ENCODE results near the gene FKBP6.
"Not testable (repeated sequence)": the region's sequence is repeated elsewhere in the genome, so short reads cannot be mapped to it uniquely, and the experiment has no call there.

The FKBP6 gene

DNA sequence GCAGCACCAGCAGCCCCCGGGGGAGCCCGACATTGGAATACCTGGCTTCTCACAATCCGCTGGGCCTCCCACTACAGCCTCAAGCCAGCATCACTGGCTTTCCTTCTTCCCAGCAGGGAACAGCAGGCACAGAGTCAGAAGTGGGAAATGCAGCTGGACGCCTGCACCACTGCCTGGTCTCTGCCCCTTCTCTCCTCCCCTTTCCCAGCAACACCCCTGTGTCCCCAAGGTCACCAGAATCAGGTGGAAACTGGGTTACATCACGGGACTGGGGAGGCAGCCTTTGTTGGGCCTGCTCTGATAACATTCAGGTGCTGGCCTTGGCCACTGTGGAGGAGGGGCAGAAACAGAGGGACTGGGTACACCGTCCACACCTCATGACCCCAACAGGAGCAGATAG is 2.5 kb upstream of the FKBP6 start:
- not testable (repeated sequence) for DNase-seq

- DNase-seq = not testable (repeated sequence)
These were observed 512 bp upstream of the FKBP6 start for GRCh38 chr7:73327449-73327848.

GRCh38 chr7:73328696-73329095 is 735 bp downstream of the FKBP6 start:
- DNase-seq = no peak

DNA sequence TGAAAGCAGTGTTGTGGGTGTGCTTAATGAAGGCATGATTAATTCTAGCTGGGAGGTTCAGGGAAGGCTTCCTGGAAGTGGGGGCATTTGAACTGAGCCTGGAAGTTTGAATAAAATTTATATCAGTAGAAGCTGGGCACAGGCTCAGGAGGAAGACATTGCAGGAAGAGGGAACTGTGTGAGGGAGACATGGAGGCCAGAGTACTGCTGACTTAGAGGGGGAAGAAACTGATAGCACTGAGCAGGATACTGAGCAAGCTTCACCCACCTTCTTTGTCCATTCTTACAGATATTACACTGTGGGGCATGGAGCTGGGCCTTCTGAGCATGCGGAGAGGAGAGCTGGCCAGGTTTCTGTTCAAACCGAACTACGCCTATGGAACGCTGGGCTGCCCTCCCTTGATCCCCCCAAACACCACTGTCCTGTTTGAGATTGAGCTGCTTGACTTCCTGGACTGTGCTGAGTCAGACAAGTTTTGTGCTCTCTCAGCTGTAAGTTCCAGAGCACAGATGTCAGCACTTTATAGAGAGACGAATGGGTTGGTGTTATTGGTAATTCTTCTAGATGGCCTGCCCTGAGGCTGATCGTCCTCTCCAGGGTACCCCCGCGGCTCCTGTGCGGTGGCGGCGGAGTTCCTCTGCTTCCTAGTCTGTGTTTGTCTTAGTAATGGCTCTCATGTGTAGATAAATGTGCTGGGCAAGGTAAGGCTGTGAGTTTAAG is 2.1 kb downstream of the FKBP6 start:
- no peak for DNase-seq

DNA sequence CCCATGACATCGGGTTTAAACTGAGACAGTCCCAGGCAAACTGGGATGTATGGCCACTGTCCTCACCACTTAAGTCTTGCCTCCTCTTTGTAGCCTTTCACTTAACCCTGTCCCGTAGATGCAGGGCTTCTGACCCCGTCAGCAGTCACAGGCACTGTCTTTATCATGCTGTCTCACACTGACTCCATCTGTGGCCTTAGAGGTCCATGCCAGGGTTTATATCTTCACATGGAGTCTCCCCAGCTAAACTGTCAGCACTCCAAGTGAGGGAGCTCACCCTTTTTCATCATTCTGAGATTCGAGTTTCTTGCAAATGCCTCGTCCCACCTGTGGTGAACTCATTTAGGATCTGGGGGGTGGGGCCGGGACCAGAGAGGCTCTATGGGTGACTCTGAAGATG is 2.8 kb downstream of the FKBP6 start:
- DNase-seq = no peak

- no peak for DNase-seq
These were observed 4.5 kb downstream of the FKBP6 start for GRCh38 chr7:73332447-73332846.

GRCh38 chr7:73338321-73338720 is 10.4 kb downstream of the FKBP6 start:
- DNase-seq = no peak

GRCh38 chr7:73340514-73340913 is 12.6 kb downstream of the FKBP6 start:
- no peak for DNase-seq

DNA sequence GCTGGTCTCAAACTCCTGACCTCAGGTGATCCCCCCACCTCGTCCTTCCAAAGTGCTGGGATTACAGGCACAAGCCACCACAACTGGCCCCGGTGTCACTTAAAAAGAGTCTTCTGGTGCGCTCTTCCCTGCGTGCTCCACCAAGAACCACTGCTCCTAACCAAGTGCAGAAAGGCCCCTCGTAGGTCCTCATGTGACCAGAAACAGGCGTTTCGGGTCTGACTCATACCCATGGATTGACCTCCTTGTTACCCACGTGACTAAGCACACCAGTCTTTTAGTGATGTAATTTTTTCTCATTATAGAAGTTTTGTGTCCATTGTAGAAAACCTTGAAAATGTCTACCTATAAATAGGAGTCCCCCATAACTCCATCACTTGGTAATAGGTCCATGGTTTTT is 13.9 kb downstream of the FKBP6 start:
- DNase-seq = no peak

DNA sequence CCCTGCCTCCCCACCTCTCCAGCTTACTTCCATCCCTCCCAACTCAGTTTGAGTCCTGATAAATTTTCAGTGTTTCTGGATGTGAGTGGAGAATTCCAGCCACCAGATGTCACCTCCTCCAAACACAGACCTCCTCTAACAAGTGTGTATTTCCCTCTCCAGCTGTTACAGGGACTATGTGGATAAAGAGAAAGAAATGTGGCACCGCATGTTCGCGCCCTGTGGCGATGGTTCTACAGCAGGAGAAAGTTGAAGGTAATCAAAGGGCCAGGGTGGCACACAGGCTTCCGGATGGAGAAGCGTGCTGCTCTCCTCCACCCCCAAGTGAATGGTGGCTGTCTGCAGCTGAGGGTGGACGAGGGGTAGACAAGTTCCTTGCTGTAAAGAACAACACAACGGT is 14.7 kb downstream of the FKBP6 start:
- DNase-seq = peak; percentile 16

DNA sequence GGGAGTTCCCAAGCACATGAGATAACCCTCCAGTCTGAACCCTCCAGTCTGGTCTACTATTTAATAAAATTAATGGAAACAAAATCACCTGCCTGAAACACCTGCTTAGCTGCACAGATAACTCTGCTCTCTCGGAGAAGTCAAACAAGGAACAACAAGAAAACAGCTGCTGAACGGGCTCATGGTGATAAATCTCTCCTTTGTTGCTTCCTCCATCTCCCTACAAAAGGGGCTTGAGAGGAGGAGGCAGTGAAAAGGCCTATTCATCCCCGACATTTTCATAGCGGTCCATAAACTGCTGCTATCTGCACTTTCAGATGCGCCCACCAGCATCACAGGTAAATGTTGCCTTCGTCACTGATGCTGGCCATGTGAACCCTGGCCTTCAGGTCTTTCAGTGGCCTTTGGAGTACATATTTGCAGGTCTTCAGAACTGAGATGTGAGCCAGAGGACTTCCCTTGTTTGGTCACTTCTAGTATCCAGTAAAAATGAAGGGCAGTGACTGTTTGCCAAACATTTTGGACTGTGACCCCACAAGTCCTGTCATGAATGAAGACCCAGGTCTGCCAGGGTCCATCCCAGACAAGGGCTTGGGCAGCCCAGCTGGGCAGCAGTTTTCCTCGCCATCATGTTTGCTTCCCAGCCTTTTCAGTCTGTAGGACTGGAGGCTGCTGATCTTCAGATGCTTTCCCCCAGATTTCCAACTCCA is 15.9 kb downstream of the FKBP6 start:
- DNase-seq = no peak

- DNase-seq = no peak
These were observed 17.6 kb downstream of the FKBP6 start for GRCh38 chr7:73345538-73345937.

DNA sequence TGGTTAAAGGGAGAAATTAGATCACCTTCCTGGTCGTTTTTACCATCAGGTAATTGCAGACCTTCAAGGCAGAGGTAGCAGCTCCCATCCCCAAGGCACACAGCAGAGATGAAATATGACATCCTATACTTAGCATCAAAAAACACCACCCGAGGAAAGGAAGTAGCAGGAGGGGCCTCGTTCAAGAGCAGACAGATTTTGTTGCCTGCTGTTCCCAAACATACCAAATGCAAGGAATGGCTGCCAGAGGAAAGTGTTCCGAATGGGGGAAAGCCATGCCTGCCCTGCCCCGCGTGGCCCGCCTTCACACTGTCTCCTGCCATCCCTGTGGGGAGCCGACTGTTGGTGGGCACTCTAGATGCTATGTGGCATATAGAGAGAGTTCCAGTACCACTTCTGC is 18.0 kb downstream of the FKBP6 start:
- no peak for DNase-seq

GRCh38 chr7:73349763-73350162 is 21.8 kb downstream of the FKBP6 start:
- DNase-seq = no peak

DNA sequence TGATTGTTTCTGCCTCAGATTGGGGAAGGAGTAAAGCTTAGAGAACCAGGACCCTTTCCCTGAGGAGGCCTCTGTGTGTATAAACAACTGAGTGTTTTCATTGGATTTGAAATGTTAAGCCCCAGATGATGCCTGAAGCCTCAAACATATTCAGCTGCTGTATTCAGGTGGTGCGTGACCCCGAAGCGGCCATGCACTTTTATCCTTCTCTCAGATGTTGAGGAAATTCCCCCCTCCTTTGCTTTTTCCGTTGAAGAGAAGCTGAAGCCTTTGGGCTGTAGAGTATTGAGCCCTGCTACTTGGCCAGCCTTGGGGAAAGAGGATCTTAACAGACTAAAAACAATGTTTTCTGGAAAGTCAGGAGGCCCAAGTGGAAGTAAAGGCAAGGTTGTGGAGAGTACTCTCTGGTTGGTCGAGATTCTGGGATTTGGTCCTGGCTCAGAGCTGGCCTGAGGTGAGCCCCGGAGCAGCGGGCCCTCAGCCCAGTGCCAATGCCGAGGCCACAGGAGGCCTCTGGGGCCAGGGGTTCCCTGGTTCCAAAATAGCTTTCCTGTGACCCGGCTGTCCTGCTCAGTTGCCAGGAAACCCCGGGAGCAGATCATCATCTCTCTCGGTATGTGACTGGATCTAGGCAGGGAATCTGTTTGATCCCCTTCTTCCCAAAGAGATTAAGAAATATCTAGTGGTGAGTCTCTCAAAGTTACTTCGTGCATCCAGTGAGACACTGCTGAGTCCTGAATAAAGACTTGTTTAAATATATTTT is 22.5 kb downstream of the FKBP6 start:
- DNase-seq = no peak

DNA sequence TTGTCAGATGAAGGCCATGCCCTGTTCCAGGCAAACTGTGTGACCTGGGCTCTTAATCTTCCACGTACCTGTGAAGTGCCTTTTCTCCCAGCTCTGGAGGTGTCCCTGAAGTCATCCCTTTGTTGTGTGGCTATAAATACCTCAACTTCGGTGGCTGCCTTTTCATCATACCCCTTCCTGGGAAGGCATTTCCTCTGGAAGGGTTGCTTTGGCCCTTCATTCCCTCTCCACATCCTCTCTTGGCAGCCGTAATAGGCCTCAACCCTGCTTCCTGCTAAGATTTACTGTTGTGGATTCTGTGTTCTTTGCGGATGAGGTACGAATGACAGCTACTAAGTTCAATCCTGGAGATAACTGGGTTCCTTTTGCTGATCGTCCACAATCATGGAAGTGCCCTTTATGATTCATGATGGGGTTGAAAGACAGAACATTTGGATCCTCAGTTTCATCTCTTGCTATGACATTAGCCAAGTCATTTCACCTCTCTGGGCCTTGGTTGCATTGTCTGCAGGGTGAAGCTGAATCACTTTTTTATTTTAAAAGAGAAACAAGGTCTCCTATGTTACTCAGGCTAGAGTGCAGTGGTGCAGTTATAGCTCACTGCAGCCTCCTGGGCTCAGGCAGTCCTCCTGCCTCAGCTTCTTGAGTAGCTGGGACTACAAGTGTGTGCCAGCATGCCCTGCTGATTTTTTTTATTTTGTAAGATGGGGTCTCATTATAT is 23.6 kb downstream of the FKBP6 start:
- no peak for DNase-seq

GRCh38 chr7:73352784-73353183 is 24.8 kb downstream of the FKBP6 start:
- DNase-seq = no peak

GRCh38 chr7:73353243-73353642 is 25.3 kb downstream of the FKBP6 start:
- no peak for DNase-seq

- DNase-seq = no peak
These were observed 26.2 kb downstream of the FKBP6 start for GRCh38 chr7:73354196-73354595.

DNA sequence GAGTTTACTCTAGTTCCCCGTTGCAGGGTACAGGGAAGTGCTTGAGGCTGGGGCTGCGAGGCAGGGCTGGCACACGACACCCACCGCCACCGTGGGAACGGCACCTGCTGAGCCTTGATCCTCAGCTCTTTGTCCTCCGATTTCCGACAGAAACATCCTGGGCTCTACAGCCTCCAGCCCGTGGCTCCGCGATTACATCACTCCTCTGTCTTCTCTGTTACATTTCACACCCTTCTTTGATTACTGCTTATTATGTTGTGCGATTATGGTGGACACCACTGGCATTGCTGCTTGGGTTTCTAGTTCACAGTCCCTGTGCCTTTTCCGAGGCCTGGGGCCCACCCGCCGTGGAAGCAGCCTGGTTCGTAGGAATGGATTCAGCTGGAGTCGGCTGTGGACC is 26.9 kb downstream of the FKBP6 start:
- no peak for DNase-seq

GRCh38 chr7:73356159-73356558 is 28.2 kb downstream of the FKBP6 start:
- DNase-seq = no peak

- DNase-seq = no peak
These were observed 30.8 kb downstream of the FKBP6 start for GRCh38 chr7:73358590-73359275.

DNA sequence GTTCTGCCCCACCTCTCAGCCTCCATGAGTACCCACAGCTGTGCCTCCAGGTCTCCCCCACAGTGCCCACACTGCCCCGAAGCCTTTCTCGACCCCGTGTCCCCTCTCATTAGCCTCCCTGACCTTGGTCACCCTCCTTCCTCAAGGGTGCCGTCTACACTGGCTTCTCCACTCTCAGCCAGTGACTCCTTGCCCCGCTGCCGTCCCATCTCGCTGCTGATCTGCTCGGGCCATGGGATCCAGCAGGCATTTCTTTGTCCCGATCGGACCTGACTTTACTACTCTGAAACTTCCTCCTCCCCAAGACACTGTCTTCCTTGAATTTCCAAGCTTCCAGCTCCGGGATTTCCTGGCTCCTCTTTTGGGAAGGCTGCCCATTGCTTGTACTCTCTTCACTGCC is 31.3 kb downstream of the FKBP6 start:
- DNase-seq = no peak
